HCT116 (cell line): Measurements from ENCODE around the gene SPTBN4. TPM values are rescaled to one million over a fixed set of nuclear protein-coding genes. Genes with fewer than 3 reads are reported as not detected.
"Not testable (repeated sequence)": the region's sequence is repeated elsewhere in the genome, so short reads cannot be mapped to it uniquely, and the experiment has no call there.

Experiments
- ATAC-seq: fragments of 200-7000 bp; cut with Tn5 transposase; 2 replicates; pipeline ENCODE4 v1.9.1; 2020; ENCODE audit warnings: mild to moderate bottlenecking, moderate library complexity
- BruUV-seq: library from RNA; stranded (reverse); fragments of 400-500 nt; replicated peaks from 2 replicates; lab custom pipeline; 2021; lab: Mats Ljungman, UMichigan
- CTCF ChIA-PET: fragments of 300-600 bp; sonication (Branson Sonifier 250); formaldehyde crosslinking; loops from one replicate; lab custom pipeline; 2021; ENCODE audit warnings: antibody characterized with exemption; lab: Charles Lee
- POLR2A ChIA-PET: fragments of 300-600, 350-600 bp; sonication (Branson Sonifier 250); formaldehyde crosslinking; loops from one replicate; lab custom pipeline; 2021; ENCODE audit warnings: antibody characterized with exemption; lab: Charles Lee
- RAD21 ChIA-PET, 2 experiments: fragments of 300-600 bp; sonication (Branson Sonifier 250); formaldehyde crosslinking; loops; one replicate each; lab custom pipeline; 2023; ENCODE audit warnings: low total read pairs in 2 of 2; ENCODE audit not compliant: uncharacterized antibody in 2 of 2, unreplicated experiment in 2 of 2, low non-redundant PET in 1 of 2; lab: Charles Lee
- DNase-seq: peaks from one replicate; pipeline ENCODE4 v3.0.0-alpha.2; 2010; ENCODE audit warnings: low read depth, low spot score
- H2AFZ ChIP-seq: fragments of 200-600 bp; shearing (Covaris generic), sonication (generic); 2 replicates; pipeline ENCODE4 v1.6.1; 2017; ENCODE audit warnings: low read depth, mixed run types, mixed read lengths, antibody characterized with exemption, low read length; ENCODE audit not compliant: poor library complexity, severe bottlenecking
- H3K27ac ChIP-seq: 2 replicates; pipeline ENCODE4 v1.5.1; 2012; ENCODE audit warnings: low read depth, low read length
- H3K27me3 ChIP-seq: fragments of 200-600 bp; sonication (generic); 2 replicates; pipeline ENCODE4 v1.6.1; 2016; ENCODE audit warnings: mixed run types, low read length, mixed read lengths; ENCODE audit not compliant: insufficient read depth
- H3K36me3 ChIP-seq, 2 experiments: fragments of 200-500 bp in 1 of 2; fragments of 200-600 bp in 1 of 2; sonication (Bioruptor generic) in 1 of 2; sonication (generic) in 1 of 2; 2 replicates each; pipeline versions ENCODE4 v1.5.1 to v1.6.1; 2014 to 2016; ENCODE audit warnings: low read length in 2 of 2, inconsistent platforms in 1 of 2, mixed read lengths in 1 of 2, mixed run types in 1 of 2; ENCODE audit not compliant: insufficient read depth in 2 of 2, control insufficient read depth in 1 of 2
- H3K4me1 ChIP-seq, 2 experiments: fragments of 200-600 bp in 1 of 2; sonication (generic) in 1 of 2; 2 replicates each; pipeline versions ENCODE4 v1.5.1 to v1.6.1; 2012 to 2017; ENCODE audit warnings: low read length in 2 of 2, inconsistent platforms in 1 of 2, mild to moderate bottlenecking in 1 of 2, mixed read lengths in 1 of 2, mixed run types in 1 of 2, moderate library complexity in 1 of 2; ENCODE audit not compliant: insufficient read depth in 2 of 2, control insufficient read depth in 1 of 2
- H3K4me2 ChIP-seq: fragments of 200-600 bp; sonication (generic); 2 replicates; pipeline ENCODE4 v1.6.1; 2017; ENCODE audit warnings: mixed run types, low read length, mixed read lengths
- H3K4me3 ChIP-seq, 2 experiments: fragments of 200-600 bp in 1 of 2; sonication (generic) in 1 of 2; replicated peaks in 1 of 2; 2 replicates each; pipeline ENCODE4 v1.5.1; 2011 to 2016; ENCODE audit warnings: low read length in 2 of 2, control low read depth in 1 of 2, low read depth in 1 of 2, mild to moderate bottlenecking in 1 of 2, mixed read lengths in 1 of 2, mixed run types in 1 of 2
- H3K79me2 ChIP-seq: fragments of 200-600 bp; sonication (generic); 2 replicates; pipeline ENCODE4 v1.6.1; 2017; ENCODE audit warnings: mild to moderate bottlenecking, mixed run types, low read length, moderate library complexity, mixed read lengths; ENCODE audit not compliant: insufficient read depth
- H3K9ac ChIP-seq: fragments of 200-600 bp; sonication (generic); 2 replicates; pipeline ENCODE4 v1.6.1; 2016; ENCODE audit warnings: low read length, mixed read lengths
- H3K9me2 ChIP-seq: fragments of 200-600 bp; sonication (generic), shearing (Covaris generic); 2 replicates; pipeline ENCODE4 v1.6.1; 2017; ENCODE audit warnings: mixed run types, mild to moderate bottlenecking, moderate library complexity; ENCODE audit not compliant: insufficient read depth
- H3K9me3 ChIP-seq, 2 experiments: fragments of 200-500 bp in 1 of 2; fragments of 200-600 bp in 1 of 2; sonication (Bioruptor generic) in 1 of 2; sonication (generic) in 1 of 2; 2 replicates each; pipeline ENCODE4 v1.6.1; 2014 to 2017; ENCODE audit warnings: low read length in 2 of 2, mixed read lengths in 2 of 2, inconsistent platforms in 1 of 2, low read depth in 1 of 2, mild to moderate bottlenecking in 1 of 2, mixed run types in 1 of 2, moderate library complexity in 1 of 2; ENCODE audit not compliant: control insufficient read depth in 1 of 2, insufficient read depth in 1 of 2
- H4K20me1 ChIP-seq: fragments of 200-600 bp; sonication (generic), shearing (Covaris generic); 2 replicates; pipeline ENCODE4 v1.6.1; 2017; ENCODE audit warnings: mixed run types, mild to moderate bottlenecking, moderate library complexity; ENCODE audit not compliant: insufficient read depth
- CBX3 ChIP-seq: IDR thresholded peaks from 2 replicates; pipeline ENCODE4 v1.6.1; 2012; ENCODE audit warnings: low read depth
- CEBPB ChIP-seq: IDR thresholded peaks from 2 replicates; pipeline ENCODE4 v1.6.1; 2012; ENCODE audit warnings: low read depth
- EGR1 ChIP-seq: IDR thresholded peaks from 2 replicates; pipeline ENCODE4 v1.6.1; 2012; ENCODE audit warnings: low read depth
- ELF1 ChIP-seq: IDR thresholded peaks from 2 replicates; pipeline ENCODE4 v1.6.1; 2012; ENCODE audit warnings: low read depth, borderline replicate concordance
- EZH2 ChIP-seq: fragments of 200-600 bp; sonication (generic); IDR thresholded peaks from 2 replicates; pipeline ENCODE4 v1.6.1; 2017; ENCODE audit warnings: antibody characterized with exemption, mixed run types
- JUND ChIP-seq: IDR thresholded peaks from 2 replicates; pipeline ENCODE4 v1.6.1; 2012
- POLR2AphosphoS5 ChIP-seq: IDR thresholded peaks from 2 replicates; pipeline ENCODE4 v1.6.1; 2011; ENCODE audit warnings: mild to moderate bottlenecking, low read depth, low read length, moderate library complexity
- RAD21 ChIP-seq: IDR thresholded peaks from 2 replicates; pipeline ENCODE4 v1.6.1; 2012; ENCODE audit warnings: low read depth, mild to moderate bottlenecking
- SIN3A ChIP-seq: IDR thresholded peaks from 2 replicates; pipeline ENCODE4 v1.6.1; 2012; ENCODE audit warnings: low read depth
- SP1 ChIP-seq: IDR thresholded peaks from 2 replicates; pipeline ENCODE4 v1.6.1; 2012; ENCODE audit warnings: low read depth
- SRF ChIP-seq: IDR thresholded peaks from 2 replicates; pipeline ENCODE4 v1.6.1; 2012; ENCODE audit warnings: low read depth
- TCF7L2 ChIP-seq: IDR thresholded peaks from 2 replicates; pipeline ENCODE4 v1.7.0; 2011; ENCODE audit warnings: borderline replicate concordance, inconsistent platforms; ENCODE audit not compliant: insufficient read depth, insufficient read length; ENCODE audit errors: extremely low read depth
- YY1 ChIP-seq: IDR thresholded peaks from 2 replicates; pipeline ENCODE4 v1.6.1; 2011; ENCODE audit warnings: low read length, low read depth, moderate library complexity, mild to moderate bottlenecking; ENCODE audit not compliant: insufficient replicate concordance; ENCODE audit errors: extremely low read depth
- ZNF274 ChIP-seq: fragments of 200-500 bp; sonication (Bioruptor generic); IDR thresholded peaks from 2 replicates; pipeline ENCODE4 v1.6.1; 2014; ENCODE audit warnings: mild to moderate bottlenecking, low read depth, low read length, inconsistent platforms
- intact Hi-C: fragments of 100-400 bp; cut with micrococcal nuclease; formaldehyde crosslinking; loops from 2 replicates; pipeline ENCODE4 v1.10.0; 2022
- total RNA-seq: library from RNA; stranded (reverse); gene quantifications from one replicate; pipeline ENCODE4 v1.2.1, GENCODE V29; 2021; ENCODE audit not compliant: unreplicated experiment
- TF ChIP-seq, protein P1 (sequence below), 3 experiments: fragments of 200-600 bp in 1 of 3; sonication (generic) in 1 of 3; IDR thresholded peaks in 2 of 3; conservative IDR thresholded peaks in 1 of 3; 2 replicates each; pipeline ENCODE4 v1.5.1; 2012 to 2017; ENCODE audit warnings: low read depth in 2 of 3, low read length in 2 of 3, antibody characterized with exemption in 1 of 3, borderline replicate concordance in 1 of 3, control low read depth in 1 of 3, mild to moderate bottlenecking in 1 of 3, mixed read lengths in 1 of 3, mixed run types in 1 of 3, moderate library complexity in 1 of 3; ENCODE audit not compliant: insufficient read depth in 1 of 3
- TF ChIP-seq, protein P2 (sequence below): IDR thresholded peaks from 2 replicates; pipeline ENCODE4 v1.6.1; 2011; ENCODE audit warnings: mild to moderate bottlenecking, low read length, moderate library complexity; ENCODE audit not compliant: insufficient replicate concordance; ENCODE audit errors: extremely low read depth

Gene SPTBN4
- total RNA-seq, 1 experiment from 2014 or later = 4.6 TPM

DNA sequence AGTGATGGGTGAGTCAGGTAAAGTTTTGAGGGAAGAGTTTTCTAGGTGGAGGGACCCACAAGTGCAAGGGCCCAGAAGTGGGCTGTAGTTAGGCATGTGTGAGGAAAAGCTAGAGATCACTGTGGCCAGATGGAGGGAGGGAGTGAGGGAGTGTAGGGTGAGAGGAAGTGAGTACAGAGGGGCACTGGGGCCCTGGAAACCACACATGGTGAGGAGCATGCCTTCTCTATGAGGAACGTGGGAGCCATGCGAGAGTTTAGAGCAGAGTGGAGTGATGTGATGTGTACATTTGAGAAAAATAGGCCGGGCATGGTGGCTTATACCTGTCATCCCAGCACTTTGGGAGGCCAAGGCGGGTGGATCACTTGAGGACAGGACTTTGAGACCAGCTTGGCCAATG is 95.1 kb downstream of the SPTBN4 start:
- Histone ChIP-seq H3K9me3 (no peaks in the 10 kb centered on the region), H3K27ac (no peak overlapping the region), H3K9ac (no peak overlapping the region), H3K4me3 (no peak overlapping the region), H3K79me2 (no peaks in the 10 kb centered on the region), H4K20me1 (no peaks in the 10 kb centered on the region), H3K4me2 (no peak overlapping the region), H2AFZ (no peak overlapping the region), H3K9me2 (no peaks in the 10 kb centered on the region), H3K4me1 (peaks cover 0 to 6% of the 10 kb centered on the region in 2 experiments; a peak in 1 of 4 replicates), H3K27me3 (no peaks in the 10 kb centered on the region), H3K36me3 (no peaks in the 10 kb centered on the region)
- ATAC-seq (no peak), DNase-seq (no peak)
- RAD21 ChIA-PET = no interaction called here
- BruUV-seq = no TSS peak
- POLR2A ChIA-PET = no interaction called here
- intact Hi-C loops = no loop called here
- no peak for TF ChIP-seq TCF7L2
- TF ChIP-seq JUND = no peak
- TF ChIP-seq, protein P1, sequence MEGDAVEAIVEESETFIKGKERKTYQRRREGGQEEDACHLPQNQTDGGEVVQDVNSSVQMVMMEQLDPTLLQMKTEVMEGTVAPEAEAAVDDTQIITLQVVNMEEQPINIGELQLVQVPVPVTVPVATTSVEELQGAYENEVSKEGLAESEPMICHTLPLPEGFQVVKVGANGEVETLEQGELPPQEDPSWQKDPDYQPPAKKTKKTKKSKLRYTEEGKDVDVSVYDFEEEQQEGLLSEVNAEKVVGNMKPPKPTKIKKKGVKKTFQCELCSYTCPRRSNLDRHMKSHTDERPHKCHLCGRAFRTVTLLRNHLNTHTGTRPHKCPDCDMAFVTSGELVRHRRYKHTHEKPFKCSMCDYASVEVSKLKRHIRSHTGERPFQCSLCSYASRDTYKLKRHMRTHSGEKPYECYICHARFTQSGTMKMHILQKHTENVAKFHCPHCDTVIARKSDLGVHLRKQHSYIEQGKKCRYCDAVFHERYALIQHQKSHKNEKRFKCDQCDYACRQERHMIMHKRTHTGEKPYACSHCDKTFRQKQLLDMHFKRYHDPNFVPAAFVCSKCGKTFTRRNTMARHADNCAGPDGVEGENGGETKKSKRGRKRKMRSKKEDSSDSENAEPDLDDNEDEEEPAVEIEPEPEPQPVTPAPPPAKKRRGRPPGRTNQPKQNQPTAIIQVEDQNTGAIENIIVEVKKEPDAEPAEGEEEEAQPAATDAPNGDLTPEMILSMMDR (IDR thresholded peaks at IDR 0.05 in 2 of 3, conservative IDR thresholded peaks at IDR 0.05 in 1 of 3; ENCODE audit: borderline replicate concordance in 1 of 3, insufficient read depth in 1 of 3, low read depth in 2 of 3, low read length in 2 of 3) = no peak
- no peak for TF ChIP-seq EZH2
- TF ChIP-seq, protein P2, sequence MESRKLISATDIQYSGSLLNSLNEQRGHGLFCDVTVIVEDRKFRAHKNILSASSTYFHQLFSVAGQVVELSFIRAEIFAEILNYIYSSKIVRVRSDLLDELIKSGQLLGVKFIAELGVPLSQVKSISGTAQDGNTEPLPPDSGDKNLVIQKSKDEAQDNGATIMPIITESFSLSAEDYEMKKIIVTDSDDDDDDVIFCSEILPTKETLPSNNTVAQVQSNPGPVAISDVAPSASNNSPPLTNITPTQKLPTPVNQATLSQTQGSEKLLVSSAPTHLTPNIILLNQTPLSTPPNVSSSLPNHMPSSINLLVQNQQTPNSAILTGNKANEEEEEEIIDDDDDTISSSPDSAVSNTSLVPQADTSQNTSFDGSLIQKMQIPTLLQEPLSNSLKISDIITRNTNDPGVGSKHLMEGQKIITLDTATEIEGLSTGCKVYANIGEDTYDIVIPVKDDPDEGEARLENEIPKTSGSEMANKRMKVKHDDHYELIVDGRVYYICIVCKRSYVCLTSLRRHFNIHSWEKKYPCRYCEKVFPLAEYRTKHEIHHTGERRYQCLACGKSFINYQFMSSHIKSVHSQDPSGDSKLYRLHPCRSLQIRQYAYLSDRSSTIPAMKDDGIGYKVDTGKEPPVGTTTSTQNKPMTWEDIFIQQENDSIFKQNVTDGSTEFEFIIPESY = no peak
- no peak for TF ChIP-seq YY1
- no peak for TF ChIP-seq CEBPB
- no peak for TF ChIP-seq EGR1
- TF ChIP-seq SP1 = no peak
- TF ChIP-seq ZNF274 = no peak
- no peak for TF ChIP-seq SIN3A
- TF ChIP-seq ELF1 = no peak
- TF ChIP-seq RAD21 = no peak
- TF ChIP-seq POLR2AphosphoS5 = no peak
- TF ChIP-seq SRF = no peak
- no peak for TF ChIP-seq CBX3
- CTCF ChIA-PET = interaction anchor here (0.7 to 0.8 kb wide), 2 partner anchors 8 to 422 kb away, joined by 3 read pairs; no protein-coding TSS in a partner anchor

DNA sequence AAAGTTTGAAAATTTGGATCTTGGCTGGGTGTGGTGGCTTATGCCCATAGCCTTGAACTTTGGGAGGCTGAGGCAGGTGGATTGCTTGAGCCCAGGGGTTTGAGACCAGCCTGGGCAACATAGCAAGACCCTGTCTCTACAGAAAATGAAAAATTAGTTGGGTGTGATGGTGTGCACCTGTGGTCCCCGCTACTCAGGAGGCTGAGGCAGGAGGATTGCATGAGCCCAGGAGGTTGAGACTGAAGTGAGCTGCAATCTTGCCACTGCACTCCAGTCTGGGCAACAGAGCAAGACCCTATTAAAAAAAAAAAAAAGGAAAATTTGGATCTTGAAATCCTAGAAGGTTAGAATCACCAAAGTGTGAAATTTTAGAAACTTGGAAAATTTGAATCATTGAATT is 97.7 kb downstream of the SPTBN4 start:
- intact Hi-C loops, POLR2A ChIA-PET, H2AFZ ChIP-seq, H3K9me3 ChIP-seq, H3K27me3 ChIP-seq, CTCF ChIA-PET, H3K4me1 ChIP-seq, H3K79me2 ChIP-seq, H3K27ac ChIP-seq, BruUV-seq, ATAC-seq, DNase-seq, H3K4me3 ChIP-seq, RAD21 ChIA-PET, H3K36me3 ChIP-seq, H3K9me2 ChIP-seq, H4K20me1 ChIP-seq, H3K9ac ChIP-seq, H3K4me2 ChIP-seq: not testable (repeated sequence)
